RWPE2 (cell line): ENCODE data around the gene IL17RD.

Experiments
- ATAC-seq: fragments of 200-7000 bp; cut with Tn5 transposase; 3 replicates; pipeline ENCODE4 v1.9.1; 2021; ENCODE audit warnings: low read depth
- DNase-seq: peaks from one replicate; pipeline ENCODE4 v3.0.0-alpha.2; 2020; ENCODE audit warnings: low spot score
- H3K27ac ChIP-seq: fragments of 450-650 bp; 2 replicates; pipeline ENCODE4 v1.5.1; 2017; ENCODE audit warnings: mild to moderate bottlenecking; ENCODE audit not compliant: poor library complexity, severe bottlenecking
- H3K27me3 ChIP-seq: fragments of 250-450 bp; sonication (Bioruptor Pico); 2 replicates; pipeline ENCODE4 v1.5.1; 2021; ENCODE audit warnings: mild to moderate bottlenecking, moderate library complexity; ENCODE audit not compliant: insufficient read depth, poor library complexity, severe bottlenecking
- H3K36me3 ChIP-seq: fragments of 250-450 bp; sonication (Bioruptor Pico); 2 replicates; pipeline ENCODE4 v1.5.1; 2020; ENCODE audit warnings: low read depth, mild to moderate bottlenecking, moderate library complexity
- H3K4me1 ChIP-seq: fragments of 250-450 bp; sonication (Bioruptor Pico); 2 replicates; pipeline ENCODE4 v1.5.1; 2021; ENCODE audit warnings: mild to moderate bottlenecking, moderate library complexity; ENCODE audit not compliant: insufficient read depth, poor library complexity, severe bottlenecking
- H3K4me3 ChIP-seq: fragments of 250-450 bp; sonication (Bioruptor Pico); 2 replicates; pipeline ENCODE4 v1.5.1; 2021; ENCODE audit warnings: mild to moderate bottlenecking, moderate library complexity; ENCODE audit not compliant: severe bottlenecking
- H3K9me3 ChIP-seq: fragments of 250-450 bp; sonication (Bioruptor Pico); 2 replicates; pipeline ENCODE4 v1.5.1; 2021; ENCODE audit warnings: mild to moderate bottlenecking, moderate library complexity; ENCODE audit not compliant: severe bottlenecking
- CTCF ChIP-seq: fragments of 450-650 bp; IDR thresholded peaks from one replicate; pipeline ENCODE4 v1.5.1; 2017; ENCODE audit warnings: mild to moderate bottlenecking, moderate library complexity; ENCODE audit not compliant: poor library complexity, severe bottlenecking

Gene IL17RD

GRCh38 chr3:57164217-57164656 is 916 bp downstream of the IL17RD start:
- no peaks in the 10 kb centered on the region for H3K9me3 ChIP-seq
- no peaks in the 10 kb centered on the region for H3K4me1 ChIP-seq
- no peak for DNase-seq
- H3K27ac ChIP-seq: no peak overlapping the region
- H3K4me3 ChIP-seq: peak overlapping the region; percentile 53
- TF ChIP-seq CTCF: no peak
- ATAC-seq: peak; percentile 30
- H3K36me3 ChIP-seq: no peaks in the 10 kb centered on the region
- H3K27me3 ChIP-seq: no peaks in the 10 kb centered on the region

DNA sequence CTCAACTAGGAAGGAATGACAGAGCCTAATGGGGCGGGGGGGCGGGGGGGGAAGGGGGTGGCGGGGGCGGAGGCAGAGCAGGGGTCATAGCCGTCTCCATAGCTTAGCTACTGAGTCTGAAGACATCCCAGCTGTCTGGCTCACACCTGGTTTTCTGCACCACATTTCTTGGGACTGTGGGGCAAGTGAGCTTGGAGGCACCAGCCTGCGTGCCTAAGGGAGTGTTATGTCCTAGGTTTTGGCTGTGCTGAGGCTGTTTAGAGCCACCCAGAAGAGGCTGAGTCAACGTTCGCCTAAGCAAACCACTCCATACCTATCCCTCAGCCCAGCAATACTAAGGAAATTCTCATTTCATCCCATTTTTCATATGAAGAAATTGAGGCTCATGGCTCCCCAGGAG is 1.4 kb downstream of the IL17RD start:
- Histone ChIP-seq H3K4me1 (no peaks in the 10 kb centered on the region), H3K9me3 (no peaks in the 10 kb centered on the region), H3K27ac (no peak overlapping the region), H3K27me3 (no peaks in the 10 kb centered on the region), H3K4me3 (no peak overlapping the region), H3K36me3 (no peaks in the 10 kb centered on the region)
- DNase-seq (no peak), ATAC-seq (no peak)
- TF ChIP-seq CTCF: no peak

DNA sequence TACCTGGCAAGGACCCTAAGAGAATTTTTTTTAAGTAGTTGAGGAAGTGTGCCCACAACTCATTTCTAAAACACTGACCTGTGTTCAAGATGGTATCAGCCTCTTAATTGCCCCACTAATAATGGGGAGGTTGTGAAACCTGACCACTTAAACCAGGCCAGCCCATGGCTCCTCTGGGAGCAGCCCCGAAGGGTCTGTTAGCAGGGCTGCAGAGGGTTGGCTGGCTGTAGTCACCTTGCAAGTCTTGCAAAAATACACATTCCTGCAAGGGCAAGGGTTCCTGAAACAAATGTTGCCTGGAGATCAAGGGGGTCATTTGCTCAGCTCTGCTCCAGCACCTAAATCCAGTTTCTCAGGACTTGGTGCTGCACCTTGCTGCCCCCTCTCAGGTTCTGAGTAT is 3.2 kb downstream of the IL17RD start:
- no peaks in the 10 kb centered on the region for H3K27me3 ChIP-seq
- no peaks in the 10 kb centered on the region for H3K4me1 ChIP-seq
- DNase-seq (no peak), ATAC-seq (no peak)
- no peak overlapping the region for H3K27ac ChIP-seq
- no peaks in the 10 kb centered on the region for H3K36me3 ChIP-seq
- no peaks in the 10 kb centered on the region for H3K9me3 ChIP-seq
- no peak overlapping the region for H3K4me3 ChIP-seq
- no peak for TF ChIP-seq CTCF

GRCh38 chr3:57160765-57161538 is 4.2 kb downstream of the IL17RD start:
- DNase-seq (no peak), ATAC-seq (no peak)
- TF ChIP-seq CTCF: no peak
- Histone ChIP-seq H3K27me3 (no peaks in the 10 kb centered on the region), H3K4me3 (no peak overlapping the region), H3K36me3 (no peaks in the 10 kb centered on the region), H3K4me1 (no peaks in the 10 kb centered on the region), H3K27ac (no peak overlapping the region), H3K9me3 (no peaks in the 10 kb centered on the region)

DNA sequence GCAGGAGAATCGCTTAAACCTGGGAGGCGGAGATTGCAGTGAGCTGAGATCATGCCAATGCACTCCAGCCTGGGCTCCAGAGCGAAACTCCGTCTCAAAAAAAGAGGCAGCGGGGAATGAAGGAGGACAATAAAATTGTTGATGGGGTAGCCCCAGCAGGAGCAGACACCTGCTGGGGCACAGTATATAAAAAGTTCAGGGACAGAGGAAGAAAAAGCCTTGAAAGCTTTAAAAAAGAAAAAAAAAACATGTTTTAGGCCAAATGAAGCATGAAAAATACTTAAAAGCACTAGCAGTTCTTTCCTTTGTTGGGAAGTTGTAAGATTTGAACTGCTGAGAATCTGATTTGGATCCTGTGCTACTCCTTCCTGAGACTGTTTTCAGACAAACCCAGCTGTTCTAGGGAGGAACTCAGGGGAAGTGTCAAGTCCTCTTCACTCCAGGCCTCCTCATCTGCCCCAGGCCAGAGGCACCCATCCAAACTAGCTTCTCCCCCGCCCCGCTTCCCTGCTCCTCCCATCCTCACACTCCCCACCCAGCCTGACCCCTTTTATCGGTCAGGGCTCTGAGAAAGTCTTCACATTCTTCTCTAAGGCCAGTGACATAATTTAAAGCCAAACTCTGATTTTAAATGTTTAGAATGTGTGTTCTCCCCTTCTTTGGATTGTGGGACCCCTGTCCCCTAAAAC is 4.9 kb downstream of the IL17RD start:
- H3K4me1 ChIP-seq: no peaks in the 10 kb centered on the region
- TF ChIP-seq CTCF: no peak
- DNase-seq: no peak
- no peak overlapping the region for H3K4me3 ChIP-seq
- H3K27me3 ChIP-seq: no peaks in the 10 kb centered on the region
- no peaks in the 10 kb centered on the region for H3K9me3 ChIP-seq
- H3K36me3 ChIP-seq: no peaks in the 10 kb centered on the region
- H3K27ac ChIP-seq: no peak overlapping the region
- no peak for ATAC-seq
